Omental fat pad (tissue), 4 donors: Measurements from ENCODE around the gene BNIP3. TPM values are rescaled to one million over a fixed set of nuclear protein-coding genes. Genes with fewer than 3 reads are reported as not detected.

Experiments used
- ATAC-seq: fragments of 150-250 bp; one replicate; pipeline ENCODE4 v1.9.1; 2016; ENCODE audit warnings: mild to moderate bottlenecking, moderate library complexity; ENCODE audit not compliant: low FRiP score
- DNase-seq: peaks from one replicate; pipeline ENCODE4 v3.0.0-alpha.2; 2019; ENCODE audit warnings: low spot score
- CTCF ChIP-seq, 3 donors: fragments of 450-650 bp; IDR thresholded peaks; one replicate each; pipeline ENCODE4 v1.5.1; 2016 to 2017; ENCODE audit warnings: antibody characterized with exemption in 3 of 3, mild to moderate bottlenecking in 3 of 3, moderate library complexity in 2 of 3
- total RNA-seq, 4 donors: library from RNA; depleted of rRNA; stranded (reverse); fragments of >200 nt; gene quantifications; one replicate each; pipeline ENCODE4 v1.1.0, GENCODE V29; 2016

The BNIP3 gene
- total RNA-seq, 4 donors from 2014 or later: 66.3 to 192 (median 149) TPM

GRCh38 chr10:132011024-132011423, 29.3 kb upstream of the BNIP3 start:
- no peak for TF ChIP-seq CTCF (IDR thresholded peaks at IDR 0.05)
- DNase-seq: no peak
- no peak for ATAC-seq

- no peak for ATAC-seq
- TF ChIP-seq CTCF (IDR thresholded peaks at IDR 0.05): no peak
- DNase-seq: no peak
Observed at GRCh38 chr10:132010483-132010882, 28.8 kb upstream of the BNIP3 start.

GRCh38 chr10:132009575-132009974, 27.9 kb upstream of the BNIP3 start:
- no peak for ATAC-seq
- TF ChIP-seq CTCF (IDR thresholded peaks at IDR 0.05): no peak
- no peak for DNase-seq

- ATAC-seq: no peak
- TF ChIP-seq CTCF (IDR thresholded peaks at IDR 0.05): no peak
- no peak for DNase-seq
Observed at GRCh38 chr10:132007681-132008080, 26.0 kb upstream of the BNIP3 start.

- DNase-seq: no peak
- no peak for TF ChIP-seq CTCF (IDR thresholded peaks at IDR 0.05)
- ATAC-seq: no peak
Observed at GRCh38 chr10:132006966-132007365, 25.2 kb upstream of the BNIP3 start.

GRCh38 chr10:132005147-132005546, 23.4 kb upstream of the BNIP3 start:
- DNase-seq: no peak
- no peak for TF ChIP-seq CTCF (IDR thresholded peaks at IDR 0.05)
- no peak for ATAC-seq

GRCh38 chr10:132004052-132004451, 22.3 kb upstream of the BNIP3 start:
- no peak for TF ChIP-seq CTCF (IDR thresholded peaks at IDR 0.05)
- ATAC-seq (no peak), DNase-seq (no peak)
